CD4-positive, CD25-positive, alpha-beta regulatory T cell (primary cell): Measurements from ENCODE around the gene NYAP2. TPM values are rescaled to one million over a fixed set of nuclear protein-coding genes. Genes with fewer than 3 reads are reported as not detected.

Source experiments
- ATAC-seq, 2 donors: fragments of 150-1000 bp; cut with Tn5 transposase; one replicate each; pipeline ENCODE4 v1.10.0; 2021; ENCODE audit warnings: low read depth in 2 of 2, moderate number of reproducible peaks in 2 of 2, moderate library complexity in 1 of 2
- DNase-seq, 3 donors: peaks; one replicate each; pipeline versions ENCODE4 v3.0.0 to v3.0.0-alpha.2; 2012 to 2022; ENCODE audit warnings: mixed read lengths in 1 of 3
- H3K27ac ChIP-seq: one replicate; pipeline ENCODE4 v1.7.0; 2013; ENCODE audit warnings: mild to moderate bottlenecking, low read length; ENCODE audit not compliant: insufficient read depth, poor library complexity, severe bottlenecking
- H3K27me3 ChIP-seq: one replicate; pipeline ENCODE4 v1.7.0; 2013; ENCODE audit warnings: low read length; ENCODE audit not compliant: control insufficient read depth, insufficient read depth
- H3K36me3 ChIP-seq: one replicate; pipeline ENCODE4 v1.7.0; 2013; ENCODE audit warnings: mild to moderate bottlenecking, low read length, moderate library complexity; ENCODE audit not compliant: control insufficient read depth, insufficient read depth
- H3K4me1 ChIP-seq: 2 replicates; pipeline ENCODE4 v1.7.0; 2013; ENCODE audit warnings: mild to moderate bottlenecking, low read length; ENCODE audit not compliant: insufficient read depth, control insufficient read depth, poor library complexity, severe bottlenecking
- H3K4me3 ChIP-seq: one replicate; pipeline ENCODE4 v1.7.0; 2013; ENCODE audit warnings: low read depth, mild to moderate bottlenecking, low read length, moderate library complexity
- H3K9me3 ChIP-seq, 2 experiments: 1 replicate in 1 of 2; 2 replicates in 1 of 2; pipeline ENCODE4 v1.7.0; 2013; ENCODE audit warnings: low read length in 2 of 2, mild to moderate bottlenecking in 1 of 2, moderate library complexity in 1 of 2; ENCODE audit not compliant: control insufficient read depth in 2 of 2
- H3K27ac Mint-ChIP-seq, 3 donors: one replicate each; pipeline ENCODE4 v1.8.0; 2020 to 2022; ENCODE audit warnings: mild to moderate bottlenecking in 3 of 3, mixed read lengths in 3 of 3, moderate library complexity in 2 of 3
- H3K27me3 Mint-ChIP-seq: one replicate; pipeline ENCODE4 v1.8.0; 2022; ENCODE audit warnings: mild to moderate bottlenecking, mixed read lengths
- H3K36me3 Mint-ChIP-seq: one replicate; pipeline ENCODE4 v1.8.0; 2020; ENCODE audit warnings: mixed read lengths
- H3K4me1 Mint-ChIP-seq, 4 donors: one replicate each; pipeline ENCODE4 v1.8.0; 2020 to 2022; ENCODE audit warnings: mixed read lengths in 4 of 4, mild to moderate bottlenecking in 1 of 4
- H3K4me3 Mint-ChIP-seq, 4 donors: one replicate each; pipeline ENCODE4 v1.8.0; 2020 to 2022; ENCODE audit warnings: mild to moderate bottlenecking in 4 of 4, mixed read lengths in 4 of 4, moderate library complexity in 3 of 4
- H3K9me3 Mint-ChIP-seq, 7 donors: one replicate each; pipeline ENCODE4 v1.8.0; 2020 to 2022; ENCODE audit warnings: mixed read lengths in 7 of 7, mild to moderate bottlenecking in 3 of 7, moderate library complexity in 2 of 7
- polyA plus RNA-seq, 4 donors: library from polyadenylated mRNA; unstranded; fragments of 300-500 nt; fragmentation: Illumina TruSeq; gene quantifications; one replicate each; pipeline ENCODE4 v1.2.3, GENCODE V29; 2021
- total RNA-seq: library from RNA; stranded (reverse); gene quantifications from one replicate; pipeline ENCODE4 v1.2.3, GENCODE V29; 2022

NYAP2 gene
- total and polyA plus RNA-seq, 5 donors from 2014 or later = 0.20 TPM; not detected in 4

DNA sequence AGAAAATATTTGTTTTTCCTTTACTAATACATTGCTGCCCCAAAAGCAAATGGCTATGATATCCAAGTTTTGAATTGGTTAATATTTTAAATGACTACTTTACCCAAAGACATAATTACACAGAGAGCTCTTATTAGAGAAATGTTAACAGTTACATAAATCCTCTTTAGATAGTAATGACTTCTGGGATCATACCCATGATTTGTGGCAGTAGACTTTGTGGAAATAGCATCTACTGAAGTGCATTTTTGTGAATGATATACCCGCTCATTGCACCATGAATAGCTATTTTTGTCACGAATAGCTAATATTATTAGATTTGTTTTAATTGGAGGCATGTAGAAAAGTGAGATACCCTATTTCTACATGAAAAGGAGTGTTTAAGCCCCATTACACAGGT, 15.8 kb downstream of the NYAP2 start:
- no peak overlapping the region for H3K27ac ChIP-seq
- Mint-ChIP-seq H3K36me3 (no peaks in the 10 kb centered on the region), H3K4me3 (no peak overlapping the region), H3K9me3 (no peaks in the 10 kb centered on the region), H3K27ac (no peak overlapping the region), H3K4me1 (no peaks in the 10 kb centered on the region), H3K27me3 (no peaks in the 10 kb centered on the region)
- peaks cover 2% of the 10 kb centered on the region for H3K27me3 ChIP-seq
- ATAC-seq = no peak
- H3K4me1 ChIP-seq = no peaks in the 10 kb centered on the region
- H3K4me3 ChIP-seq = no peak overlapping the region
- no peaks in the 10 kb centered on the region for H3K9me3 ChIP-seq
- no peaks in the 10 kb centered on the region for H3K36me3 ChIP-seq
- DNase-seq = no peak

DNA sequence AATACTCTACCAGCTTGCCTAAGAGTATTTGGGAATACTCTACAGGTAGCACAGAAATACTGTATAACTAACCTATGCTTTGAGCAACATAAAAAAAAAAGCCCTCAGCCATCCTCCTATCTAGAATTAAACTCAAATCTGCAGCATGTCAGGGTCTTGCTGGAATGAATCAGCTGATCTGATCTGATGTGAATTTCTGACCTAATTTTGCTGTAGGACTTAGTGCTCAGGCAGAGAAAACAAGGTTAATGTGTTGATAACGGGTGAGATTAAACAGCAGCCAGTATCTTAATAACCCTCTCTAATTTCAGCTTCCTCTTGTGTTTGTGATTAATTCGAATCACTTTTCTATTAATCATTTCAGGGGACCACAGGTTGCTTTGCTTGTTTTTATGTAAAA, 16.3 kb downstream of the NYAP2 start:
- no peaks in the 10 kb centered on the region for H3K36me3 Mint-ChIP-seq
- no peak overlapping the region for H3K27ac Mint-ChIP-seq
- Histone ChIP-seq H3K27ac (no peak overlapping the region), H3K9me3 (no peaks in the 10 kb centered on the region), H3K4me3 (no peak overlapping the region), H3K36me3 (no peaks in the 10 kb centered on the region), H3K27me3 (peaks cover 2% of the 10 kb centered on the region), H3K4me1 (no peaks in the 10 kb centered on the region)
- ATAC-seq (no peak), DNase-seq (no peak)
- no peaks in the 10 kb centered on the region for H3K9me3 Mint-ChIP-seq
- no peaks in the 10 kb centered on the region for H3K4me1 Mint-ChIP-seq
- H3K4me3 Mint-ChIP-seq = no peak overlapping the region
- no peaks in the 10 kb centered on the region for H3K27me3 Mint-ChIP-seq

DNA sequence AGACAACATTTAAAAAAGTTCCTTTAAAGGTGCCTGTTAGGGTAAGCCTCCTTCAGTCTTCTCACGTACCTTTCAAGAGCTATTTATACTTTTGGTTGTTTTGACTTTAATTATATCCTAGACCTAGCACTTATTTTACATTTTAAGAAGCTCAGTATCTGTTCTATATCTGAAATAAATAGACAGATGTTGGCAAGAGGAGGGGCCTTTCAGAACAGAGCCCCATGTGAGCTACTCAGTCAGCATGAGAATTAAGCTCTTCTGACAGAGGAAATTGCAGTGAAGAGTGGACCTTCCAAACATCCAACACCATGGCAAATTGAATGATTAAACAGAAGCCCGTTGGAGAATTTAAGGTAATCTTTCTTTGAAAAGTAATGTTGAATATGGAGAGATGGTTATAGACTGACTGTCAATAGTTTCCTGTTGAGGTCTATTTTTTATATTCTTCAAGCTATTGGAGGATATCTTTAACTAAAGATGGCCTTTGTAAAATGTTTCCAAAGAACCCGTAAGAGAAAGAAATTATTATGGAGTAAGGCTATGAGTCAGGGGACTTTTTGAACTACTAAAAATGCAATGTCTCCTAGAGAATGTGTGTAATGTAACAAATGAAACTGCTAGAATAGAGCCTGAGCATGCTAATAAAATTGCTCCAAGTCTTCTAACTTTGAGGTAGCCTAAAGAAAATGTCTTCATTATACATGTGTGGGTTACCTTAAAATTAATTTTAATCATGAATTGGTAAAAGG, 17.3 kb downstream of the NYAP2 start:
- Histone ChIP-seq H3K36me3 (no peaks in the 10 kb centered on the region), H3K4me1 (no peaks in the 10 kb centered on the region), H3K4me3 (no peak overlapping the region), H3K27ac (no peak overlapping the region), H3K27me3 (peaks cover 2% of the 10 kb centered on the region), H3K9me3 (no peaks in the 10 kb centered on the region)
- DNase-seq (no peak), ATAC-seq (no peak)
- no peaks in the 10 kb centered on the region for H3K27me3 Mint-ChIP-seq
- H3K27ac Mint-ChIP-seq = no peak overlapping the region
- H3K4me3 Mint-ChIP-seq = no peak overlapping the region
- no peaks in the 10 kb centered on the region for H3K36me3 Mint-ChIP-seq
- H3K4me1 Mint-ChIP-seq = no peaks in the 10 kb centered on the region
- no peaks in the 10 kb centered on the region for H3K9me3 Mint-ChIP-seq

DNA sequence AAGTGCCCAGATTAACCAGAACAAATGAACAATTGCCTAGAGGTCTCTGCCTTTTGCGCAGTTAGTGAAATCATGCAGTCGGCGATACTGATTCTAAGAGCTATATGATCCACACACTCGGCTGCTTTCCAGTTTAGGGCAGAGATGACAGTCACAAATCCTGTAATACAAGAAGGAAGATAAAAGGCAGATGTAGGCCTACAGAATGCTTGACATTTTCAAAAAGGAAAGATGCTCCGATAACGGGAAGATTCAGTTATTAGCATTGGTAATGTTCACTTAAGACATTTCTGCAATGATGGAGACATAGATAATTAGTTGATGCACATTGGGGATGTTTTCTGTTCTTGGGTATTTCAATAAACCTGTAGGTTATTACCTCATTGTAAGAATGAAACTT, 19.5 kb downstream of the NYAP2 start:
- Histone ChIP-seq H3K27ac (no peak overlapping the region), H3K4me1 (no peaks in the 10 kb centered on the region), H3K9me3 (no peaks in the 10 kb centered on the region), H3K27me3 (no peaks in the 10 kb centered on the region), H3K36me3 (no peaks in the 10 kb centered on the region), H3K4me3 (no peak overlapping the region)
- no peak for ATAC-seq
- Mint-ChIP-seq H3K27ac (no peak overlapping the region), H3K27me3 (peaks cover 5% of the 10 kb centered on the region), H3K9me3 (no peaks in the 10 kb centered on the region), H3K36me3 (no peaks in the 10 kb centered on the region), H3K4me1 (no peaks in the 10 kb centered on the region), H3K4me3 (no peak overlapping the region)
- DNase-seq = no peak

DNA sequence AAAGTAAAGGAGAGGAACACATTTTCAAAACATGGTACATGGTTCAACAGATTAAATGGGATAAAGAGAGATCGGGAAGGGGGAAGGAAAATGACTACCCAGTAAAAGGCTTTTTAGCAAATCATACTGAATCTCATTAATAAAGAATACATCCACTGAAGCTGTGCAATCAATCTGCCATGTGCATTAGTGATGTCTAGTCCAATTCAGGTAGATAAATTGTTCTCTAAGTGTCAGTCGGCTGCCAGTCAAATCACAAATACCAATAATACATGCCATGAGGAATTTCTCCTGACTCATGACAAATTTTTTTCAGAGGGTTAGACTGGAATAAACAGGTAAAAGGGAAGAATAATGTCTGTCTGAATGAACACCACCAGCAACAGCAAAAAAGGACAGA, 22.6 kb downstream of the NYAP2 start:
- Histone ChIP-seq H3K4me3 (no peak overlapping the region), H3K4me1 (no peaks in the 10 kb centered on the region), H3K27me3 (no peaks in the 10 kb centered on the region), H3K9me3 (no peaks in the 10 kb centered on the region), H3K36me3 (no peaks in the 10 kb centered on the region), H3K27ac (no peak overlapping the region)
- no peak overlapping the region for H3K27ac Mint-ChIP-seq
- H3K36me3 Mint-ChIP-seq = no peaks in the 10 kb centered on the region
- H3K4me1 Mint-ChIP-seq = no peaks in the 10 kb centered on the region
- DNase-seq = no peak
- H3K4me3 Mint-ChIP-seq = no peak overlapping the region
- H3K27me3 Mint-ChIP-seq = peaks cover 5% of the 10 kb centered on the region
- peaks cover 0 to 2% (median 0%) of the 10 kb centered on the region in 7 donors for H3K9me3 Mint-ChIP-seq
- no peak for ATAC-seq

DNA sequence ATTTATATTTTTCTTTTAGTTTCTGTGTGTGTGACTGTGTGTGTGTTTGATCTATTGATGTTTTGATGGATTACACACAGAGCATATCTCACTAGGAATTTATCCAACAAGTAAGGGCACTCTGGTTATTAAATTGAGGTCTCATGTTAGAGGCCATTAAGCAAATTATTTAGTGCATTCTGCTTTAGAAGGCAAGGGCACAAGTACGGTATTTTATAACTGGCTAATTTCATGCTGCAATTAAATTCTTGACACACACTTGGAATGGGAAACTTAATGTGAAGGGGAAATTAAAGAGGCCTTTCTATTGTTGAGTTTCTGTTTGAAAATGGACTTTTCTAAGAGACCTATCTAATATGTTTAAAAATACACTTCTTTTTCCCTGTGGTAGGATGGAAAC, 25.8 kb downstream of the NYAP2 start:
- Mint-ChIP-seq H3K27ac (no peak overlapping the region), H3K27me3 (peaks cover 5% of the 10 kb centered on the region), H3K4me1 (peaks cover 0 to 2% (median 0%) of the 10 kb centered on the region in 4 donors), H3K4me3 (no peak overlapping the region), H3K36me3 (no peaks in the 10 kb centered on the region), H3K9me3 (peaks cover 0 to 2% (median 0%) of the 10 kb centered on the region in 7 donors)
- no peak for DNase-seq
- Histone ChIP-seq H3K9me3 (no peaks in the 10 kb centered on the region), H3K4me3 (no peak overlapping the region), H3K27ac (no peak overlapping the region), H3K27me3 (no peaks in the 10 kb centered on the region), H3K36me3 (no peaks in the 10 kb centered on the region), H3K4me1 (no peaks in the 10 kb centered on the region)
- no peak for ATAC-seq

DNA sequence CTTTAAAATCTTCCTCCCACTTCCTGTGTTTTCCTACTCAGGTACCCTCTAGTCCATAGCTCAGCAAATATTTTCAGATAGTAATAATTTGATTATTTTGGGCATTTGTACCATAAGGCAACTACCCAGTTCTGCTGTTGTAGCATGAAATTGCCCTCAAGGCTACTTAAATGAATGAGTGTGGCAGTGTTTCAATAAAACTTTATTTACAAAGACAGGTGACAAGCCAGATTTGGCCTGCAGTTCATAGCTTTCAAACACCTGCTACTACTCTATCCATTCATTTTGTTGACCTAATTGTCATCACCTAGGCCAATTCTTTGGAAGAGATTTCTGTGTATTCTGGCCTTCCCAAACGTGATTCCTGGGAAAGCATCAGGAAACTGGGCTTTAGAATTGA, 28.9 kb downstream of the NYAP2 start:
- ATAC-seq (no peak), DNase-seq (no peak)
- Mint-ChIP-seq H3K4me1 (peaks cover 0 to 2% (median 0%) of the 10 kb centered on the region in 4 donors), H3K27me3 (no peaks in the 10 kb centered on the region), H3K9me3 (peaks cover 0 to 2% (median 0%) of the 10 kb centered on the region in 7 donors), H3K36me3 (no peaks in the 10 kb centered on the region), H3K4me3 (no peak overlapping the region), H3K27ac (no peak overlapping the region)
- H3K27me3 ChIP-seq = no peaks in the 10 kb centered on the region
- H3K36me3 ChIP-seq = no peaks in the 10 kb centered on the region
- no peak overlapping the region for H3K27ac ChIP-seq
- no peaks in the 10 kb centered on the region for H3K9me3 ChIP-seq
- H3K4me1 ChIP-seq = no peaks in the 10 kb centered on the region
- no peak overlapping the region for H3K4me3 ChIP-seq

DNA sequence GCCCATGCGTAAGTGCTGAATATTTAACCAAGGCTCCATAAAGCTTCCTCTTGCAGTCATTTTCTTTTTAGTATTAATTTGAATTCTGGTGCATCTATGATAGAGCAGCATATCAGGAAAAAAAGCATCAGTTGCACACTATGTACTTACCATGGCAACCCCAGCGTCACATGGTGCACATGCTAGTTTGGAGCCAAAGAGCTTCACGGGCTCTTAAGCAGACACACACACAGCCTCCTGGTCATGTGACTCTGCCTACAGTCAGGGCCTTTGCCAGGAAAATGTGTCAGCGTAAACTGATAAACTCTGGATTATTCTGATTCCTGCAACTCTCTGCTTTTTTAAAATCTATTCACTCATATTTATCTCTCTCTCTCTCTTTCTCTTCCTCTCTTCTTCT, 30.2 kb downstream of the NYAP2 start:
- H3K36me3 ChIP-seq = no peaks in the 10 kb centered on the region
- H3K4me1 ChIP-seq = no peaks in the 10 kb centered on the region
- DNase-seq (no peak), ATAC-seq (no peak)
- H3K4me3 ChIP-seq = no peak overlapping the region
- Mint-ChIP-seq H3K27me3 (no peaks in the 10 kb centered on the region), H3K27ac (no peak overlapping the region), H3K36me3 (no peaks in the 10 kb centered on the region), H3K9me3 (peaks cover 0 to 2% (median 0%) of the 10 kb centered on the region in 7 donors), H3K4me3 (no peak overlapping the region), H3K4me1 (peaks cover 0 to 2% (median 0%) of the 10 kb centered on the region in 4 donors)
- H3K27ac ChIP-seq = no peak overlapping the region
- H3K27me3 ChIP-seq = no peaks in the 10 kb centered on the region
- no peaks in the 10 kb centered on the region for H3K9me3 ChIP-seq
